GM12892 (cell line): ENCODE measurements around the gene ENKD1.

ENCODE experiments used
- POLR2A ChIP-seq: IDR thresholded peaks from 2 replicates; pipeline ENCODE4 v1.6.1; 2011; ENCODE audit warnings: low read depth, low read length, control low read depth
- POLR2AphosphoS5 ChIP-seq: IDR thresholded peaks from 2 replicates; pipeline ENCODE4 v1.6.1; 2011; ENCODE audit warnings: low read depth, low read length, control low read depth

GRCh38 chr16:67685388-67686112, 19.0 kb upstream of the ENKD1 start:
- no peak for TF ChIP-seq POLR2AphosphoS5
- no peak for TF ChIP-seq POLR2A
